ENCODE measurements around the gene EPHA4. TPM values are rescaled to one million over a fixed set of nuclear protein-coding genes. Genes with fewer than 3 reads are reported as not detected.

The EPHA4 gene
- polyA plus RNA-seq, 1 of the 3 experiments (the other 2 are of a cell fraction), result 0.90 TPM

DNA sequence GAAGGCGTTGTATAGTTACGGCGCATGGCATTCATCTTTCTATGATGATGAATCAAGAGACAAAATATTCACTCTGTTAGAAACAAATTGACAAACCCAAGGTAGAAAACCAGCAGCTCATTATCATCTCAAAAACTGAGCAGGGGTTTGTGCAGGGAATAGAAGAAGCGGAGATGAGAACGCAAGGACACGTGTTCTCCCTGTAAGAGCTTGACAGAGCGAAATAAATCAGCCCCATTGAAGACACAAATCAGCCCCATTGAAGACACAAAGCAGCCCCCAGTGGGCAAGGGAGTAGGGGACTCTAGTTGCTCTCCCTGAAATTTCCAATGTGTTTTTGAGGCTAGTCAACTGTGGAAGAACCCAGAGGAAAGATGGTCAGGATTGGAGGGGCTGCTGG, 199.2 kb downstream of the EPHA4 start (continued):
- TF ChIP-seq, protein P1, sequence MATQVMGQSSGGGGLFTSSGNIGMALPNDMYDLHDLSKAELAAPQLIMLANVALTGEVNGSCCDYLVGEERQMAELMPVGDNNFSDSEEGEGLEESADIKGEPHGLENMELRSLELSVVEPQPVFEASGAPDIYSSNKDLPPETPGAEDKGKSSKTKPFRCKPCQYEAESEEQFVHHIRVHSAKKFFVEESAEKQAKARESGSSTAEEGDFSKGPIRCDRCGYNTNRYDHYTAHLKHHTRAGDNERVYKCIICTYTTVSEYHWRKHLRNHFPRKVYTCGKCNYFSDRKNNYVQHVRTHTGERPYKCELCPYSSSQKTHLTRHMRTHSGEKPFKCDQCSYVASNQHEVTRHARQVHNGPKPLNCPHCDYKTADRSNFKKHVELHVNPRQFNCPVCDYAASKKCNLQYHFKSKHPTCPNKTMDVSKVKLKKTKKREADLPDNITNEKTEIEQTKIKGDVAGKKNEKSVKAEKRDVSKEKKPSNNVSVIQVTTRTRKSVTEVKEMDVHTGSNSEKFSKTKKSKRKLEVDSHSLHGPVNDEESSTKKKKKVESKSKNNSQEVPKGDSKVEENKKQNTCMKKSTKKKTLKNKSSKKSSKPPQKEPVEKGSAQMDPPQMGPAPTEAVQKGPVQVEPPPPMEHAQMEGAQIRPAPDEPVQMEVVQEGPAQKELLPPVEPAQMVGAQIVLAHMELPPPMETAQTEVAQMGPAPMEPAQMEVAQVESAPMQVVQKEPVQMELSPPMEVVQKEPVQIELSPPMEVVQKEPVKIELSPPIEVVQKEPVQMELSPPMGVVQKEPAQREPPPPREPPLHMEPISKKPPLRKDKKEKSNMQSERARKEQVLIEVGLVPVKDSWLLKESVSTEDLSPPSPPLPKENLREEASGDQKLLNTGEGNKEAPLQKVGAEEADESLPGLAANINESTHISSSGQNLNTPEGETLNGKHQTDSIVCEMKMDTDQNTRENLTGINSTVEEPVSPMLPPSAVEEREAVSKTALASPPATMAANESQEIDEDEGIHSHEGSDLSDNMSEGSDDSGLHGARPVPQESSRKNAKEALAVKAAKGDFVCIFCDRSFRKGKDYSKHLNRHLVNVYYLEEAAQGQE (IDR thresholded peaks at IDR 0.05; ENCODE audit: low read depth, low read length), result no peak
- TF ChIP-seq, protein P2, sequence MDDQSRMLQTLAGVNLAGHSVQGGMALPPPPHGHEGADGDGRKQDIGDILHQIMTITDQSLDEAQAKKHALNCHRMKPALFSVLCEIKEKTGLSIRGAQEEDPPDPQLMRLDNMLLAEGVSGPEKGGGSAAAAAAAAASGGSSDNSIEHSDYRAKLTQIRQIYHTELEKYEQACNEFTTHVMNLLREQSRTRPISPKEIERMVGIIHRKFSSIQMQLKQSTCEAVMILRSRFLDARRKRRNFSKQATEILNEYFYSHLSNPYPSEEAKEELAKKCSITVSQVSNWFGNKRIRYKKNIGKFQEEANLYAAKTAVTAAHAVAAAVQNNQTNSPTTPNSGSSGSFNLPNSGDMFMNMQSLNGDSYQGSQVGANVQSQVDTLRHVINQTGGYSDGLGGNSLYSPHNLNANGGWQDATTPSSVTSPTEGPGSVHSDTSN (IDR thresholded peaks at IDR 0.05), result no peak
- TF ChIP-seq, protein P3, sequence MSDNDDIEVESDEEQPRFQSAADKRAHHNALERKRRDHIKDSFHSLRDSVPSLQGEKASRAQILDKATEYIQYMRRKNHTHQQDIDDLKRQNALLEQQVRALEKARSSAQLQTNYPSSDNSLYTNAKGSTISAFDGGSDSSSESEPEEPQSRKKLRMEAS (IDR thresholded peaks at IDR 0.05; ENCODE audit: low read depth), result no peak
- TF ChIP-seq RAD21 (IDR thresholded peaks at IDR 0.05; ENCODE audit: low read length) (no peak), TEAD4 (IDR thresholded peaks at IDR 0.05; ENCODE audit: borderline replicate concordance, insufficient read depth) (no peak)

DNA sequence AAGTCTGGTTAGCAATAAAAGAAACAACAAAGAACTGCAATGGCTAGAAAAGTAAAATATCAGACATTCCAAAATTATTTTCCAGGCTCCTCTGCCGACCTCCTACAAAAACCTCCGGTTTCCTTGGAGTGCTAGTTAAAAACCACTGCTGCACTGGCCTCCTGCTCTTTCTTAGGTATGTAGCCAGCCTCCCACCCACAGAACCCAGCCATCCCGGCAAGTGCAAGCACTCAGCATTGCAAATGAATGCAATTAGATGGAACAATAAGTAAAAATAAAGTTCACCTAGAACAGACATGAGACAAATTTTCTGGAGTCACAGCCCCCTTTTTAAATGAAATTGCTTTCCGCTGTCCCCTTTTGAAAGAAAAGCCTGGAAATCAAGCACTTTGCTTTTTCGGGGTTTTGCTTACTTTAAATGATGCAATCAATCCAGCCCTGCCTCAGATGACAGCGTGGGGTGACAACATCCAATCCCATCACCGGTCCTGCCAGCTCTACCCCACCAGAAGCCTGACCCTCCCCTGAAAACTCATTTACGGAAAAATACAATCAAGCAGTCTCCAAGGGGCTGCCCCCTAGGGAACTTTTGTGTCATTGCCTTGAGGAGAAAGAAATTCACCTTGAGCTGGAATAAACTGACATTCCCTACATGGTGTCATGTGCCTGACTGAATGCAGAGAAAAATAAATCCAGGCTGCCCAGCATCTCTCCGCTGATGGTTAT, 199.8 kb downstream of the EPHA4 start:
- H4K20me1 ChIP-seq (ENCODE audit: insufficient read depth), result no peaks in the 10 kb centered on the region
- H3K9me3 ChIP-seq, result no peaks in the 10 kb centered on the region
- no peak overlapping the region for H3K4me2 ChIP-seq
- no peaks in the 10 kb centered on the region for H3F3A ChIP-seq (replicated peaks; ENCODE audit: insufficient read depth)
- ChIA-PET POLR2A (no interaction called here), CTCF (interaction anchor here (0.6 kb wide), 1 partner anchor 60 kb away, joined by 3 read pairs; no protein-coding TSS in a partner anchor)
- no peak for DNase-seq
- no peaks in the 10 kb centered on the region for H3K36me3 ChIP-seq (replicated peaks in 1 of 2; ENCODE audit: control insufficient read depth in 1 of 2, insufficient read depth in 2 of 2, low read length in 1 of 2)
- 15% methylated on average over 9 of the region's 9 CpGs for WGBS (ENCODE audit: low lambda C conversion rate)
- TF ChIP-seq, protein P3 (IDR thresholded peaks at IDR 0.05; ENCODE audit: low read depth), result no peak
- TF ChIP-seq, protein P4, sequence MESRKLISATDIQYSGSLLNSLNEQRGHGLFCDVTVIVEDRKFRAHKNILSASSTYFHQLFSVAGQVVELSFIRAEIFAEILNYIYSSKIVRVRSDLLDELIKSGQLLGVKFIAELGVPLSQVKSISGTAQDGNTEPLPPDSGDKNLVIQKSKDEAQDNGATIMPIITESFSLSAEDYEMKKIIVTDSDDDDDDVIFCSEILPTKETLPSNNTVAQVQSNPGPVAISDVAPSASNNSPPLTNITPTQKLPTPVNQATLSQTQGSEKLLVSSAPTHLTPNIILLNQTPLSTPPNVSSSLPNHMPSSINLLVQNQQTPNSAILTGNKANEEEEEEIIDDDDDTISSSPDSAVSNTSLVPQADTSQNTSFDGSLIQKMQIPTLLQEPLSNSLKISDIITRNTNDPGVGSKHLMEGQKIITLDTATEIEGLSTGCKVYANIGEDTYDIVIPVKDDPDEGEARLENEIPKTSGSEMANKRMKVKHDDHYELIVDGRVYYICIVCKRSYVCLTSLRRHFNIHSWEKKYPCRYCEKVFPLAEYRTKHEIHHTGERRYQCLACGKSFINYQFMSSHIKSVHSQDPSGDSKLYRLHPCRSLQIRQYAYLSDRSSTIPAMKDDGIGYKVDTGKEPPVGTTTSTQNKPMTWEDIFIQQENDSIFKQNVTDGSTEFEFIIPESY (IDR thresholded peaks at IDR 0.05; ENCODE audit: borderline replicate concordance, low read depth), result no peak
- no peak for TF ChIP-seq SMC3 (IDR thresholded peaks at IDR 0.05; ENCODE audit: low read depth, low read length)
- no peak for TF ChIP-seq NRF1 (IDR thresholded peaks at IDR 0.05; ENCODE audit: low read depth, low read length)
- TF ChIP-seq EZH2phosphoT487 (IDR thresholded peaks at IDR 0.05; ENCODE audit: borderline replicate concordance, low read depth), result no peak
- no peak for TF ChIP-seq ELF1 (IDR thresholded peaks at IDR 0.05)
- TF ChIP-seq YY1 (IDR thresholded peaks at IDR 0.05; ENCODE audit: low read depth), result no peak
- TF ChIP-seq TAF1 (IDR thresholded peaks at IDR 0.05; ENCODE audit: borderline replicate concordance, low read depth, low read length), result no peak
- TF ChIP-seq EP300 (IDR thresholded peaks at IDR 0.05; ENCODE audit: borderline replicate concordance in 1 of 2, low read depth in 1 of 2, low read length in 1 of 2), result no peak
- TF ChIP-seq POLR2AphosphoS5 (IDR thresholded peaks at IDR 0.05; ENCODE audit: low read depth, low read length), result no peak
- TF ChIP-seq GABPA (IDR thresholded peaks at IDR 0.05; ENCODE audit: low read depth), result no peak
- TF ChIP-seq, protein P5, sequence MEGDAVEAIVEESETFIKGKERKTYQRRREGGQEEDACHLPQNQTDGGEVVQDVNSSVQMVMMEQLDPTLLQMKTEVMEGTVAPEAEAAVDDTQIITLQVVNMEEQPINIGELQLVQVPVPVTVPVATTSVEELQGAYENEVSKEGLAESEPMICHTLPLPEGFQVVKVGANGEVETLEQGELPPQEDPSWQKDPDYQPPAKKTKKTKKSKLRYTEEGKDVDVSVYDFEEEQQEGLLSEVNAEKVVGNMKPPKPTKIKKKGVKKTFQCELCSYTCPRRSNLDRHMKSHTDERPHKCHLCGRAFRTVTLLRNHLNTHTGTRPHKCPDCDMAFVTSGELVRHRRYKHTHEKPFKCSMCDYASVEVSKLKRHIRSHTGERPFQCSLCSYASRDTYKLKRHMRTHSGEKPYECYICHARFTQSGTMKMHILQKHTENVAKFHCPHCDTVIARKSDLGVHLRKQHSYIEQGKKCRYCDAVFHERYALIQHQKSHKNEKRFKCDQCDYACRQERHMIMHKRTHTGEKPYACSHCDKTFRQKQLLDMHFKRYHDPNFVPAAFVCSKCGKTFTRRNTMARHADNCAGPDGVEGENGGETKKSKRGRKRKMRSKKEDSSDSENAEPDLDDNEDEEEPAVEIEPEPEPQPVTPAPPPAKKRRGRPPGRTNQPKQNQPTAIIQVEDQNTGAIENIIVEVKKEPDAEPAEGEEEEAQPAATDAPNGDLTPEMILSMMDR (IDR thresholded peaks at IDR 0.05), result no peak; the same call in 1 of the 2 replicates
- TF ChIP-seq, protein P2 (IDR thresholded peaks at IDR 0.05), result no peak
- H3K4me3 ChIP-seq (ENCODE audit: low read depth in 2 of 2, low read length in 1 of 2), result no peak overlapping the region
- no peaks in the 10 kb centered on the region for H3K4me1 ChIP-seq (ENCODE audit: control insufficient read depth in 1 of 2, insufficient read depth in 2 of 2, low read depth in 1 of 2, low read length in 1 of 2)
- no peak overlapping the region for H3K27ac ChIP-seq (ENCODE audit: low read depth in 2 of 2, low read length in 1 of 2)
- no peak overlapping the region for H3K9ac ChIP-seq
- no peaks in the 10 kb centered on the region for H3K79me2 ChIP-seq (ENCODE audit: insufficient read depth)
- no peaks in the 10 kb centered on the region for H3K27me3 ChIP-seq (ENCODE audit: insufficient read depth)
- H3K9me2 ChIP-seq, result no peaks in the 10 kb centered on the region
- H2AFZ ChIP-seq (ENCODE audit: low read depth), result no peak overlapping the region
